GM23338 (cell line): Measurements from ENCODE around the gene ZNF674.

Source experiments
- CREB1 ChIP-seq: fragments of 250-450 bp; sonication (Bioruptor Pico); IDR thresholded peaks from 2 replicates; pipeline ENCODE4 v1.5.0; 2020; ENCODE audit warnings: low read depth, mild to moderate bottlenecking, moderate library complexity
- CTCF ChIP-seq, 2 experiments: fragments of 200-600 bp in 1 of 2; sonication (generic) in 1 of 2; conservative IDR thresholded peaks; 2 replicates each; pipeline versions ENCODE4 v1.5.1 to v1.6.1; 2016 to 2017; ENCODE audit warnings: antibody characterized with exemption in 2 of 2, low read depth in 2 of 2, mild to moderate bottlenecking in 2 of 2, moderate library complexity in 1 of 2
- EZH2 ChIP-seq: fragments of 200-600 bp; sonication (generic); IDR thresholded peaks from one replicate; pipeline ENCODE4 v1.8.0; 2017; ENCODE audit warnings: antibody characterized with exemption, mild to moderate bottlenecking, low read depth; ENCODE audit not compliant: unreplicated experiment
- EZH2phosphoT487 ChIP-seq: fragments of 200-600 bp; sonication (generic); IDR thresholded peaks from one replicate; pipeline ENCODE4 v1.8.1; 2018; ENCODE audit warnings: antibody characterized with exemption; ENCODE audit not compliant: unreplicated experiment
- JUNB ChIP-seq: IDR thresholded peaks from one replicate; pipeline ENCODE4 v1.6.1; 2016; ENCODE audit warnings: antibody characterized with exemption; ENCODE audit not compliant: unreplicated experiment
- POLR2AphosphoS5 ChIP-seq: IDR thresholded peaks from 2 replicates; pipeline ENCODE4 v1.6.1; 2016; ENCODE audit warnings: antibody characterized with exemption, low read depth
- REST ChIP-seq: IDR thresholded peaks from one replicate; pipeline ENCODE4 v1.6.1; 2018; ENCODE audit warnings: antibody characterized with exemption; ENCODE audit not compliant: unreplicated experiment

GRCh38 chrX:46500054-46500453 lies 45.2 kb downstream of the ZNF674 start:
- no peak for TF ChIP-seq CTCF (conservative IDR thresholded peaks at IDR 0.05; ENCODE audit: low read depth in 2 of 2)
- no peak for TF ChIP-seq EZH2
- TF ChIP-seq POLR2AphosphoS5 = no peak
- TF ChIP-seq REST = no peak
- no peak for TF ChIP-seq CREB1
- TF ChIP-seq EZH2phosphoT487 = no peak
- TF ChIP-seq JUNB = no peak
